Daoy (cell line): ENCODE measurements around the gene CD6. TPM values are rescaled to one million over a fixed set of nuclear protein-coding genes. Genes with fewer than 3 reads are reported as not detected.
"Not testable (repeated sequence)": the region's sequence is repeated elsewhere in the genome, so short reads cannot be mapped to it uniquely, and the experiment has no call there.

Experiments used
- DNase-seq: peaks from one replicate; pipeline ENCODE4 v3.0.0-alpha.2; 2015; ENCODE audit warnings: low read depth
- total RNA-seq: library from RNA; depleted of rRNA; stranded (reverse); fragments of >200 nt; shearing (Covaris generic); gene quantifications from 2 replicates; pipeline ENCODE4 v1.2.3, GENCODE V29; 2014

CD6 gene
- total RNA-seq, 1 experiment from 2014 or later, result 0.46 TPM

DNA sequence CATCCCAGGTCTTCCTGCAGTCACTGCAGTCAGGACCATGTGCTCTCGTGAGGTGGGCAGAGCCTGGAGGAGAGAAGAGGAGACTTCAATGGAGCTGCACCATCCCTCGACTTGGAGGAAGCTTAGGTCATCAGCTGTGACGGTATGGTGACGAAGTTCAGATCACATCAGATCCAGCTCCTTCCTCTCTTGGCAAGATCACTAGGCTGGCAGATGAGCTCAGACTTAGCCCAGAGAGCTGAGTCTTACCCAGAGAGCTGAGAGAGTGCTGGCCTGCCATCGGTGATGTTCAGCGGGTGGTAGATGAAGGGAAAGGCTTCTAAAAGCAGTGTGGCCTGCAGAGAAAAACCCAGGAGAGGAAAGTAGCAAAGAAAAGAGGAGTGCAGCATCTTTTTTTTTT is 17.7 kb upstream of the CD6 start:
- no peak for DNase-seq

DNA sequence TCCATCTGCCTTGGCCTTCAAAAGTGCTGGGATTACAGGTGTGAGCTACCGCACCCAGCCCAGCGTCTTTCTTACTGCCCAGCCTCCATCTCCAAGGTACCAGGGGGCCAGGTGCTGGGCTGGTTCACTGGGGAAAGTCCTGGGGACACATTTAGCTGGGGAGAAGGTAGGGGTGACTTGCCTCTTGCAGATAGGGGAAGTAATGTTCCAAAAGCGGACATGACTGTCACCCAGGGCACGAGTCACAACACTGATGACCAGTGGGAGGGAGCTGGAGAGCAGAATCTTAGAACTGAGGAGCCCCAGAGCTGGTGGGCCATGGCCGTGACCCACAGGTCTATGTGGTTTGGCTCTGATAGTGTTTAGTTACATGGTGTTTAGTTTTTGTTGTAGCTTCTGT is 17.1 kb upstream of the CD6 start:
- DNase-seq, result no peak

DNA sequence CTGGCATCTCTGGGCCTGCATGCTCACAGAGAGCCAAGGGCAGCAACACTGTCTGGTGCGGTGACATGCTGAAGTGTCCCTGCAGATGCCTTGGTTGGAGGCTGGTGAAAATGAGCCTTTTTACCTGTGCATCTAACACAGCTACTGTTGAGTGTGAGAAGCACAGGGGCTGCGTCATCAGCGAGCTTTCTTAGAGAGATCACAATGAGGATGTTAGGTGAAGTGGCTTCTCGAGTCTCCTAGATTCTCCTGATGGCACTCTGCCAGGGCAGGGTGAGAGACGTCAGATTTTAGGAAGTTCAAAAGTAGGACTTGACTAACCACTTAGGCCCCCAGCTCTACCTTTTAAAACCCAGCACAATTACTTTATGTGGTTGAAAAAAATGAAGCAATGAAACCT is 15.9 kb upstream of the CD6 start:
- DNase-seq, result no peak

DNA sequence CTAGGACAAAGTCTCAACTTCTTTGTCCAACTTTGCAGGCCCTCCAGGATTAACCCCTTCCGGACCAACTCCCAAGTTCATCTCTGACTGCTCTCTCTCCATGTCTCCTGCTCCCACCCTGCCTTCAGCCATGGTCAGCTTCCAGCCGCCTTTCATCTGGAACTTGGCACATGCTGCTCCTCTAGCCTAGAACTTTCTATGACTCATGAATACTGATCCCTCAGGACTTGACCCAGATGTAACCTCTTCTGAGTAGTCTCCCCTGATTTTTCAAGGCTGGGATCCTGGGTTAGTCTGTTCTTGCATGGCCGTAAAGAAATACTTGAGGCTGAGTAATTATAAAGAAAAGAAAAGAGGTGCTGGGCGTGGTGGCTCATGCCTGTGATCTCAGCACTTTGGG is 14.3 kb upstream of the CD6 start:
- no peak for DNase-seq

DNA sequence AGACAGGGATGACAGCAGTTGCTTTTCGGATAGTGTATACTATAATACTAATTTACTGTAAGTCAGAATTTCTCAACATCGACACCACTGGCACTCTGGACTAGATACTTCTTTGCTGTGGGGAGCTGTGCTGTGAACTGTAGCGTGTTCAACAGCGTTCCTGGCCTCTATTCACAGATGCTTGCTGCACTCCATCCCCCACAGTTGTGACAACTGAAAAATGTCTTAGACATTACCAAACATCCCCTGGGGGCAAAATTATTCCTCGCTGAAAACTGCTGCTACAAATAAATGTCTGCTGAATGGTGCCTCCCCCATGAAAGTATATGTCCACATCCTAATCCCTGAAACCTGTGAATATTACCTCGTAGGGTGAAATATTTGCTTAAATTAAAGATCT is 12.0 kb upstream of the CD6 start:
- DNase-seq, result no peak

DNA sequence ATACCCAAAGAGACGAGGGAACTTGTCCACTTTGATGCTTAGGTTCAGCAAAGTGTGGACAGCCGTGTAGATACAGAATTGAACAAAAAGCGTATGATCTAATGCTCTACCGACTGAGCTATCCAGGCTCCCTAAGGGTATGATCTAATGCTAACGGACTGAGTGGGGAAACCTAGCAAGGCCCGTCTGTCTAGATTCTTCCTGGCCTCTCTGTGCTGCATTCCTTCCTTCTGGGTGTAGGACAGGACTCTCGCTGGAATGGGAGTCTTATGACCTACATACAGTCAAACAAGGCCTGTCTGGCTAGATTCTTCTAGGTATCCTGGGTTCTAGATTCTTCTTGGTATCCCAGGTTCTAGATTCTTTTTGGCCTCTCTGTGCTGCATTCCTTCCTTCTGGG is 11.1 kb upstream of the CD6 start:
- DNase-seq, result no peak

DNA sequence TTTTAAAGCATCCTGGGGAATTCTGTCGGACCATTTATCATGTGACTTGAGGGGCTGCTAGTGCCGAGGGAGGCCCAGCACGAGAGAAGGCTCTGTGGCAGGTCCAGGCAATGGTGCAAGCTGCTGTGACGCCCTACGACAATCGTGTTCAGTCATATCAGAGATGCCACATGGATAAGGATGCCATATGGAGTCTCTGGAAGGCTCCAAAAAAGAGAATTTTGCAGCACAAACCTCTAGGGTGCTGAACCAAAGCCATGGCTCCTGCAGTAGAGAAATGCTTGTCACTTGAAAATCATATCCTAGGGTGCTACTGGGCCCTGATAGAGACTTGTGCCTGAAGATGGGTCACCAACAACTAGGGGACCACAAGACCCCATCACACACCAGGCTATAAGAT is 6.7 kb upstream of the CD6 start:
- no peak for DNase-seq

DNA sequence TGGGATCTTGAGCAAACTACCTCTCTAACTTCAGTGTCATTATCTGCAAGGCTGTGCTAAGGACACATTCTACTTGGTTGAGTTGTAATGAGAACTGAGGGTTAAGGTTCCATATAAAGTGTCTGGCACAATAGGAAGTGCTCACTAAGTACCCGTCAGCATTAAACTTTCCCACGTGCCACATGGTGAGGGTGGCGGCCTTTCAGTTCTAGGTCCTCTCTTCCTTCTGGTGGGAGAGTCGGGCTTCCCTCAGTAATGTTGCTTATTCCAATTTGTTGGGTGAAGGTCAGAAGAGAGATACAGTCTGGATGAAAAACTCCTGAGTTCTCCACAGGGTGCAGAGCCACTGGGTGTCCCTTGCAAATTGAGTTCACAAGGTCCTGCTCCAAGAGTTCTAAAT is 4.6 kb upstream of the CD6 start:
- no peak for DNase-seq

DNA sequence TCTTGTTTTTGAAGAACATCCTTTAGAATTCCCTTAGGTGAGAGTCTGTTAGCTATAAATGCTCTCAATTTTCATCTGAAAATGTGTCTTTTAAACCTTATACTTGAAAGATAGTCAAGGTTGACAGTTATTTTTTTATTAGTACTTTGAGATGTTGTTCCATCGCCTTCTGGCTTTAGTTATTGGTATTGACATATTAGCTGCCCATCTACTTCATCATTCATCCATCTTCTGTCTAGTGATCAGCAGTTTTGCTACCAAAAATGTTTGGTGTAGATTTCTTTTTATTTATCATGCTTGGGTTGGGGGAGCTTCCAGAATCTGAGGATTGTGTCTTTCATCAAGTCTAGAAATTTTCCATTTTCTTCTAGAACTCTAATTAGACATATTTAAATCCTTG is 3.3 kb upstream of the CD6 start:
- no peak for DNase-seq

DNA sequence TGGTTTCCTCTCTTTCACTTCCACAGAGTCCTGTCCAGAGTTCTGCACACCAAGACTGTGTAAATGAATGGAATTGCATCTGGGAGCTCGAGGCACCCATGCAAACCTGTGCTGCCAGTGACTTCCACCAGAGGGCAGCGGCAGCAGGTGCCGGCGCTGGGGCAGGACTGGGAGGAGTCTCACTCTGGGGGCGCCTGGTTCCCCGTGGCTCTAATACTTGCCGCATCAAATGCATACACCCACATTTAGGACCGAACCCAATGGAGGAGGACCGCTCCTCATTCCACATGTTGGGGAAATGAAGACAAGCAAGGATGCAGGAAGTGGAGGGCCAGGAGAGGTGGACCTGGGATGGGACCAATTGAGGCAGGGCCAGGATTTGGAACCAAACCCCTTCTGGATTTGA is 1.1 kb upstream of the CD6 start:
- DNase-seq, result peak; percentile 52

DNA sequence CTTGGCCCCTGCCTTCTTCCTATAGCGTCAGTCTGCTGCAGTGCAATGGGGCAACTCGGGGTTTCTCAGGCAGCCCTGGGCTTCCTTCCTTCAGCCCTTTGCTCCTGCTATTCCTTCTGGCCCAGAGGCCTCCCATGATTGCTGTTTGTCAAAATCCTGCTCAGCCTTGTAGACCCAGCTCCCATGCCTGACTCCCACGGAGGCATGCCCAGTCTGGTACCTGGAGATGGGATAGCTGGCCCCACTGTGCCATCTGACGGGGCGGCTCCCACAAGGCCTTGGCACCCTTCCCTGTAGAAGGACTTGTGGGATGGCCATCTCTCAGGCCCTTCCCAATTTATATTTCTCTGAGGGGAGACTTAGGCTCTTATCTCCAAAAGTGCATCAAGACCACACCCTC is 590 bp upstream of the CD6 start:
- DNase-seq, result no peak

DNA sequence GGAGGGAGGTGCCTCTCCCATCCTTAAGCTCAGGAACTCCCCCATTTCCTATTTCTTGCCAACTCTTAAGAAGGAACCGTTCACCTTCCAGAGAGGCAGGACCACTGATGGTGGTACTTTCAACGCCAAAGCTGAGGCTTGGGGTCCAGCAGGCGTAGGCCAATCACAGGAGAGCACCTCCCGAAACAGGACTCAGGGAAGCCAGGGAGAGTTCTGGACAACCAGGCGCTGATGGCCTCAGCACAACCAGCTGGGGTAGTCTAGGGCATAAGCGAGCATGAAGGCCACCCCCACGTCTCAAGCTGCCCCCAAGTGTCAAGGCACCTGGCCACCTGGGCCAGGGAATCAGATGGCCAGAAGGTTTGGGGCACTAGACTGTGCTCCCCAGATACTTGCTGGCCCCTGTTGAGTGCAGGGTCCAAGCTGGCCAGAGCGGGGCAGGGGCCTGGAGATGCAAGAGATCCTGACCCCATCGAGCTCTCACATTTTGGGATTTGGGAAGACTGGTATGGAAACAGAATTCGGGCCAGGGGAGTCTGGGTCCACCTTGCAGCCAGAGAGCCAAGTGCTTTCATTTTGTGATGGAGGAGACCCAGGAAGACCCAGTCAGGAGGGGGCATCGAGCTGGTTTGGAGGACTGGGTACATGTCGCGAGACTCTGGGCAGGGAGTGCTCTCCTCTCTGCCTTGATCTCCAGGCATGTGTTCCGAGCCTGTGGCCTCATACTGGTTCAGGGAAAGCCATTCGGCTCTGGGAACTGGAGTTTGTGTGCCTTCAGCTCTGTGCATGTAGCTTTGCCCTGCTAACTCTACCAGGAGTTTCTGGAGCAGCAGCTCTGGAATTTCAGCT is 926 bp downstream of the CD6 start:
- DNase-seq, result no peak

DNA sequence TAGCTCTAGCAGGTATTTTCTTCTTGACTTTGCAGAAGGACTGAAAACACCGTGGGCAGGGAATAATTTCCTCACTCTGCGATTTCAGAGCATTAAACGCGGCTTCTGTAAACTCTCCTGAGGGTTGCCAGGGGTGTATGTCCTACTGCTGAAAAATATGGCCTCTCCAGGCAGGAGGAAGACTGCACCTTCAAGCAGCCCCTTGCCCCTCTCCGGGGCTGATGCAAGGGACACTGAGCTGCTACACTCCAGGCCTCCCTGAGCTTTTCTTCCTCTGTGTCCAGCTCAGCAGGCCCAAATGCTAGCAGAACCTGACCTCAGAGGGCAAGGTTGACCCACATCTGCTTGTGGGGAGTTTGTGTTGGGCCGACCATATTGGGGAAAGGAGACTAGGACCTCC is 2.2 kb downstream of the CD6 start:
- no peak for DNase-seq

DNA sequence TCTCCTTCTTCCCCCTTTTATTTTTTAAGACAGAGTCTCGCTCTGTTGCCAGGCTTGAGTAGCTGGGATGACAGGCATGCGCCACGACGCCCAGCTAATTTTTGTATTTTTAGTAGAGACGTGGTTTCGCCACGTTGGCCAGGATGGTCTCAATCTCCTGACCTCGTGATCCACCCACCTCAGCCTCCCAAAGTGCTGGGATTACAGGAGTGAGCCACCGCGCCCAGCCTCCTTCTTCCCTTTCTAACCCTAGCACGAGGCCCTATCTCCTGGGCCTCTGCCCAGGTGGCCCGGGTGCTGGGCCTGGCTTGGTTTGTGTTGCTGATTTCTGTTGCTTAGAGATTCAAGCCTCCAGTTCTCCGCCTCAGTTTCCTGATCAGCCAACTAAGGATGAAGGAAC is 2.8 kb downstream of the CD6 start:
- not testable (repeated sequence) for DNase-seq

DNA sequence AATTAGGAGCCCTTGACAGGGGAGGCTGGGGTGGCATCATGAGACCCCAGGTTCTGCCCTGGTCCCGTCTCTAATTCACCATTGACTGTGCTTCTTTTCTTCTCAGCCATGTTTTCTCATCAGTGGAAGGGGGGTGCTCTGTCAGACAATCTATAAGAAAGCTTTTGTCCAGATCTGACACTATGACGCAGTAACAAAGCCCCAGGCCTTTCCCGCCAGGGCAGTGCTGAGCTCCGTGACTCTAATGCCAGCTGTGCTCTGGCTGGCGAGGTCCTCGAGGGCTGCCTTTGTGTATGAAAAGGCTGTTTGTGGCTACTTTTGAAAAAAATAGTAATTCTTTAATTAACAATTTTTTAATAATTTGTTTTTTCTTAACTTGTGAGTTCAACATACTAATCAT is 3.2 kb downstream of the CD6 start:
- DNase-seq, result no peak

DNA sequence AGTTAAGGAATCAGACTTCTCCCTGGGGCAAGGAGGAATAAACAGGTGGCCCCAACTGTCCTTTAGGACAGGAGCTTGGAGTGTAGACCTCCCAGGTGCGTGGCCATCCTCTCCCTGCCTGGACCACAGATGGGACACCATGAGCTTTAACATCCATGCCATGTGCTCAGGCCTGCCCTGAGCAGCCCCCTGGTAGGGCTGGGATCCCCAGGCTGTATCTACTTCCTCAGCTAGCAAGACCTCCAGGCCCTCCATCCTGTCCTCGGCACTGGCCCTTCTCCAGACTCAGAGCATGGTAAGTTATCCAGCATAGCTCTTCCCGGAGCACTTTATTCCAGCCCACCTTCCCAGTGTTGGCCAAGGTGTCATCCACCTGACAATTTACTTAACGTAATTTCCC is 5.7 kb downstream of the CD6 start:
- no peak for DNase-seq

DNA sequence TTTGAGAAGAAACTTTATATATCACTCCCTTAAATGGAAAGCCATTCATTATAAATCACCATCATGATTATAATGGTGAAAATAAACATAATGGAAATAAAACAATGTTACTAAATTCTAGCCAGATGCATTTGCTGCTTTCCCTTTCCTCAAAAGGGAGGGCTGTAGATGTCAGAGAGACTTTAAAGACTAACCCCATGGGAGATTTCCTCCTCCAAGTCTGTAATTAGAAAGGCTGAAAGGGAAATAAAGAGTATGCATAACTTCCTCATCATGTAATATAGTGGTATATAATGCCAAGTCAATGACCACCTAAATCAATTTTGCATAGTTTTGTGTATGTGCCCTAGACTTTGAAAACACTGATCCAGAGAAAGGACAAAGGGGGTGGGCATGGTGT is 6.4 kb downstream of the CD6 start:
- DNase-seq, result no peak

DNA sequence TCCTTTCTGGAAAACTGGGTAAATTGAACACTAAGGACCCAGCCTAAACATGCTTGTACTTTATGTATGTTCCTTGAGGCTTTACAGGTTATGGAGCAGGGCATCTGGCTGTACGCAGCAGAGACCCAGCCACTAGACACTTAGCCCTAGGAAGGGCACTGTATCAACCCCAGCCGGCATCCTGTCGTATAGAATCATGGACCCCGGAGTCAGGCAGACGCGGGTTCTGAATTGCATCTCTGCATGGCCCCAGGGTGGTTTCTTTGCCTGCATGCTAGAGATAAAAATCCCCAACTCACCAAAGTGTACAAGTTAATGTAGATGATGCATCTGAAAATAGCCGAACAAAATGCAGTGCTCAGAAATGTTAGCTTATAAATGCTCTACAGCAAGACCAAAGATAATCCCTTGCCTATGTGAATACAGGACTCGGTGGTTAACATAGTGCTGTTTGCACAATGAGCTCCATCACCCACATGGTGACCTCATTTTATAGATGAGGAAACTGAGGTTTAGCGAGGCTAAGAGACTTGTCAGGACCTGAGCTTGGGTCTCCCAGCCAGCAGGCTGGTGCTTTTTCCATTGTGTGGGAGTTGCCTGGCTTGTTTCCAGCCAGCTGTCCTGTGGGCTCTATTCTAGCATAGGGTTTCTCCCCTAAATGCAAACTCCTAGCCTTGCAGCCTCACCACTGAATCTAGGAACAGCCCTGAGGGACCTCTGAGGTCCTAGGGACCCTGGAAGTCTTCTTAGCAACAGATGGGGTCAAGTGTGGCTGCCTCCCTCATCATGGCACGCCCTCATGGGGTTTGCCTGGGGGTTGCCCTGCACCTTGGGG is 7.3 kb downstream of the CD6 start:
- peak; percentile 18 for DNase-seq

DNA sequence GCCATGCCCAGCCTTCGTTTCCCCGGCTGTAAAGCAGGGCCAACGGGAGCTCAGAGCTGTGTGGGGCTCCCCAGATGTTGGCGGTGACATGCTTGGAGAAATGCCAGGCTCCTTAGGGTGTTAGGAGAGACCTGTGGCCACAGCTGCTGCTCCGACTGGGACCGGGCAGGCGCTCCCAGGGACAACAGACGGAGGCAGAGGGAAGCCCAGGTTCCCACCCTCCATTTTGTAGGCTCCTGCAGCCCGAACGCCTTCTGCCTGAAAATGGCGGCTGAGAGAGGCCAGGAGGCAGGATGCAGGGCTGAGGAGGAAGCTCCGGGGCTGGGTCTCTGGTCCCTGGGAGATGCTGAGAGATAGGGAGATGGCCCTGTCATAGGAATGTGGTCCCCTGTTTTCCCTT is 10.0 kb downstream of the CD6 start:
- no peak for DNase-seq

DNA sequence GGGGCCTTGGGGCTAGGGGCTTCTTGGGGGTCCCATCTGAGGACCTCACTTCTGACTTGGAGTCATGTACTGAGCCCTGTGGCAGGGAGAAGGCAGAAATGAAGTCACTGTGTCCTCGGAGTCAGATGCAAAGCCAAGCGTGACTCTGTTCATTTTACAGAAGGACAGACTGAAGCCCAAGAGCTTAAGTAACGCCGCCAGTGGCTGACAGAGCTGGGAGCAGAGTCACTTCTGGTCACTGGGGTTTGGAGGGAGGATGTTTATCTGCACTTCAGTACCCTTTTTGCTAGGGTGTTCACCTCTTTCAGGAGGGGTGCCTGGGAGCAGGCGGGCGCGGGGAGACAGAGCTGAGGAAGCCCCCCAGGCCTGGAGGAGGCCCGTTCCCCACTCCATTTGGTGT is 10.7 kb downstream of the CD6 start:
- DNase-seq, result no peak

DNA sequence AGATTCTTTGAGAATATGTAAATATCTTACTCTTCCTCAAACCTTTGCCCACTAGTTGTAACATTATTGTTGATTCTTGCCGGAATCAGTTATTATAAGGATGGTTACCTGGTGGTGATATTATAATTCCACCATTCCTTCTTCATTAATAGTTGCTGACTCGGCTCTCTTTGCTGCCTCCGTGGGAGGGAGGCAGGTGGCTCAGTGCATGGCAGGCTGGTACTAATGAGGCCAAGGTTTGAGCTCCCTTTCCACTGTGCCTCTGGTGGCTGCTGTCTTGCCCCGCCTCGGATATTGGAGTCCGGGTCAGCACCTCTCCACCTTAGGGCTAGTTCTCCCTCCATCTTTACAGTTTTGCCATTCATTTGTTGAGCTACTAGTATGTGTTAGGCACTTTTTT is 12.7 kb downstream of the CD6 start:
- no peak for DNase-seq

DNA sequence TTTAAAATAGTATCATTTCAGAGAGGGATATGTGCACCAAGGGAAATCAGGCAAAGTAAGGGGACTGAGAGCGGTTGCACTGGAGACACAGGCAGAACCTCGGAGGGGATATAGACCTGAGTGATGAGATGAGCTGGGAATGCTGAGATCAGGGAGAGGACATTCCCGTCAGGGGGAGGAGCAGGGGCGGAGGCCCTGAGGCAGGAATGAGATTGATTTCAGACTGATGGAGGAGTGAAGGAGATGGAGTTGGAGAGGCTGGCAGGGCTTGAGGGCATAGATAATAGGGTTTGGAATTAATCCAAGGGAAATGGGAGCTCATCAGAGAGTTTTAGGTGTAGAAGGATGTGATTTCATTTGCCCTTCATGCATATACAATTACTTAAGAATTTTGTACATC is 13.2 kb downstream of the CD6 start:
- no peak for DNase-seq

DNA sequence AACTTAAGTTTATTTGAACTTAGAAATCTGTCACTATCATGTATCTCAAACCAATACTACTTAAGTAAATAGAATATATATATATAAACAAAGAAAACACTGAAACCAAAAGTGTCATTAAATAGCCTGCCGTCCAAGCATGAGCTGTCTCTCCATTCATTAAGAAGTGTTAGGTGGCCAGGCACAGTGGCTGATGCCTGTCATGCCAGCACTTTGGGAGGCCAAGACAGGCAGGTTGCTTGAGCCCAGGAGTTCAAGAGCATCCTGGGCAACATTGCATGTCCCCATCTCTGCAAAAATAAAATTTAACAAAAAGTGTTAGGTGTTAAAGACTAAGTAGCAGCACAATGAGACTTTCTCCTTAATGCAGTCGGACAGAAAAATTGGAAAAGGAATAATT is 14.0 kb downstream of the CD6 start:
- no peak for DNase-seq
